CD4-positive, alpha-beta T cell (primary cell): ENCODE results near the gene HAPLN2. TPM values are rescaled to one million over a fixed set of nuclear protein-coding genes. Genes with fewer than 3 reads are reported as not detected.
A peak's percentile ranks its signal among the peaks of the same experiment; 100 is the strongest.
"Not testable (repeated sequence)": the region's sequence is repeated elsewhere in the genome, so short reads cannot be mapped to it uniquely, and the experiment has no call there.

ENCODE experiments used
- ATAC-seq: fragments of 200-7000 bp; cut with Tn5 transposase; one replicate; pipeline ENCODE4 v1.10.0; 2022; ENCODE audit warnings: mild to moderate bottlenecking; ENCODE audit not compliant: poor library complexity
- CTCF ChIA-PET: fragments of 350-600 bp; sonication (Branson Sonifier 250); formaldehyde crosslinking; loops from one replicate; lab custom pipeline; 2021; ENCODE audit warnings: antibody characterized with exemption, inconsistent platforms; lab: Charles Lee
- POLR2A ChIA-PET: fragments of 350-600 bp; sonication (Branson Sonifier 250); formaldehyde crosslinking; loops from one replicate; lab custom pipeline; 2021; ENCODE audit warnings: antibody characterized with exemption, inconsistent platforms; lab: Charles Lee
- DNase-seq, 14 experiments: peaks; one replicate each; pipeline ENCODE4 v3.0.0-alpha.2; 2013 to 2020; ENCODE audit warnings: mixed read lengths in 2 of 14
- H3K27ac ChIP-seq, 2 donors: one replicate each; pipeline versions ENCODE4 v1.5.1 to v1.7.0; 2013; ENCODE audit warnings: low read length in 2 of 2, low read depth in 1 of 2, mild to moderate bottlenecking in 1 of 2
- H3K27me3 ChIP-seq, 2 experiments: 1 replicate in 1 of 2; 2 replicates in 1 of 2; pipeline versions ENCODE4 v1.6.1 to v1.7.0; 2013; ENCODE audit warnings: low read length in 2 of 2, control low read depth in 1 of 2, mild to moderate bottlenecking in 1 of 2, moderate library complexity in 1 of 2; ENCODE audit not compliant: insufficient read depth in 2 of 2, control insufficient read depth in 1 of 2
- H3K36me3 ChIP-seq: one replicate; pipeline ENCODE4 v1.6.1; 2013; ENCODE audit warnings: low read length, control low read depth; ENCODE audit not compliant: insufficient read depth
- H3K4me1 ChIP-seq: one replicate; pipeline ENCODE4 v1.6.1; 2013; ENCODE audit warnings: low read length, control low read depth; ENCODE audit not compliant: insufficient read depth
- H3K4me3 ChIP-seq: one replicate; pipeline ENCODE4 v1.5.1; 2013; ENCODE audit warnings: mild to moderate bottlenecking, low read length, moderate library complexity
- H3K9me3 ChIP-seq, 2 experiments: 1 replicate in 1 of 2; 2 replicates in 1 of 2; pipeline versions ENCODE4 v1.6.1 to v1.7.0; 2013; ENCODE audit warnings: low read length in 2 of 2, mild to moderate bottlenecking in 2 of 2, control low read depth in 1 of 2, moderate library complexity in 1 of 2; ENCODE audit not compliant: control insufficient read depth in 1 of 2, insufficient read depth in 1 of 2
- H3K27ac Mint-ChIP-seq: one replicate; pipeline ENCODE4 v1.8.0; 2020; ENCODE audit warnings: mixed read lengths
- H3K27me3 Mint-ChIP-seq: one replicate; pipeline ENCODE4 v1.8.0; 2021; ENCODE audit warnings: mixed read lengths
- H3K36me3 Mint-ChIP-seq: one replicate; pipeline ENCODE4 v1.8.0; 2021; ENCODE audit warnings: low read depth, mixed read lengths
- H3K4me1 Mint-ChIP-seq: one replicate; pipeline ENCODE4 v1.8.0; 2021; ENCODE audit warnings: low read depth, mixed read lengths
- H3K4me3 Mint-ChIP-seq: one replicate; pipeline ENCODE4 v1.8.0; 2020; ENCODE audit warnings: mild to moderate bottlenecking, mixed read lengths
- H3K9me3 Mint-ChIP-seq: one replicate; pipeline ENCODE4 v1.8.0; 2020; ENCODE audit warnings: mixed read lengths
- intact Hi-C, 2 experiments: fragments of 100-400 bp; cut with DNase I in 1 of 2; cut with micrococcal nuclease in 1 of 2; formaldehyde crosslinking; loops; one replicate each; pipeline versions ENCODE4 v1.15.1 to v1.9.0; 2023 to 2025; cut with DNase I, micrococcal nuclease
- total RNA-seq, 174 experiments: library from RNA in 2 of 174; stranded (reverse) in 2 of 174; gene quantifications; one replicate each; pipeline ENCODE4 v1.2.3 and lab custom pipeline; 2021 to 2026
- TF ChIP-seq, protein P1 (sequence below): fragments of 200-600 bp; IDR thresholded peaks from one replicate; pipeline ENCODE4 v1.8.0; 2022; ENCODE audit warnings: antibody characterized with exemption, mild to moderate bottlenecking

Gene HAPLN2
- total RNA-seq, 2 experiments from 2014 or later = 0.44 to 0.56 TPM

- no peak overlapping the region for H3K4me3 ChIP-seq
- H3K4me1 ChIP-seq = peaks cover 10% of the 10 kb centered on the region
- DNase-seq (peak in 13 of 14 experiments; percentile 42 to 87 (median 53)), ATAC-seq (peak; percentile 96)
- no peaks in the 10 kb centered on the region for H3K36me3 ChIP-seq
- Mint-ChIP-seq H3K27me3 (peaks cover 21% of the 10 kb centered on the region), H3K36me3 (no peaks in the 10 kb centered on the region), H3K4me3 (peak overlapping the region; percentile 72), H3K9me3 (no peaks in the 10 kb centered on the region), H3K4me1 (peaks cover 15% of the 10 kb centered on the region), H3K27ac (no peak overlapping the region)
- TF ChIP-seq, protein P1, sequence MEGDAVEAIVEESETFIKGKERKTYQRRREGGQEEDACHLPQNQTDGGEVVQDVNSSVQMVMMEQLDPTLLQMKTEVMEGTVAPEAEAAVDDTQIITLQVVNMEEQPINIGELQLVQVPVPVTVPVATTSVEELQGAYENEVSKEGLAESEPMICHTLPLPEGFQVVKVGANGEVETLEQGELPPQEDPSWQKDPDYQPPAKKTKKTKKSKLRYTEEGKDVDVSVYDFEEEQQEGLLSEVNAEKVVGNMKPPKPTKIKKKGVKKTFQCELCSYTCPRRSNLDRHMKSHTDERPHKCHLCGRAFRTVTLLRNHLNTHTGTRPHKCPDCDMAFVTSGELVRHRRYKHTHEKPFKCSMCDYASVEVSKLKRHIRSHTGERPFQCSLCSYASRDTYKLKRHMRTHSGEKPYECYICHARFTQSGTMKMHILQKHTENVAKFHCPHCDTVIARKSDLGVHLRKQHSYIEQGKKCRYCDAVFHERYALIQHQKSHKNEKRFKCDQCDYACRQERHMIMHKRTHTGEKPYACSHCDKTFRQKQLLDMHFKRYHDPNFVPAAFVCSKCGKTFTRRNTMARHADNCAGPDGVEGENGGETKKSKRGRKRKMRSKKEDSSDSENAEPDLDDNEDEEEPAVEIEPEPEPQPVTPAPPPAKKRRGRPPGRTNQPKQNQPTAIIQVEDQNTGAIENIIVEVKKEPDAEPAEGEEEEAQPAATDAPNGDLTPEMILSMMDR = peak; percentile 77
- intact Hi-C loops = loop anchor here (1.0 kb wide), 6 partner anchors 24 to 228 kb away; no protein-coding TSS in a partner anchor
- ChIA-PET CTCF (interaction anchor here (0.6 to 1.8 kb wide), 19 partner anchors 9 to 222 kb away, joined by 3 to 32 read pairs (median 5); partner anchors contain the start of genes HAPLN2, IQGAP3, NAXE and TTC24), POLR2A (interaction anchor here (0.7 to 1.8 kb wide), 7 partner anchors 26 to 151 kb away, joined by 3 to 8 read pairs (median 3); partner anchors contain the start of gene MEF2D)
- peaks cover 0 to 5% of the 10 kb centered on the region in 2 experiments for H3K27me3 ChIP-seq
- H3K9me3 ChIP-seq = no peaks in the 10 kb centered on the region
- H3K27ac ChIP-seq = no peak overlapping the region
These were observed 11.1 kb upstream of the HAPLN2 start for GRCh38 chr1:156608036-156608674.

DNA sequence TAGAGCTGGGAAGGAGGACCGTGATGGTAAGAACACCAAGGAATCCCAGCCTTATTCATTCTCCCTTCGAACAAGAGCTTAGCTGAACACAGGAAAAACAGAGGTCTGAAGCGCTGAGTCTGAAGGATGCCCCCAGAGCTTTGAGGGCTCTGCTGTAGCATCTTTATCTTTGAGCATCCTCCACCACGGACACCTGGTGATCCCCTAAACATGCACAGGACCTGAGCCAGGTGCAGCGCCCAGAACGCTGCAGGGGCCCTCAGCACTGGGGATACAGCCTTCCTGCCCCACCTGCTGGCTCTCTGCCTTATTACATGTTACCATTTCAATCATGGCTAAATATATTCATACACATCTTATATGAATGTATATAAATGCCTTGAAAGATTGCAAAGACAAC lies 10.2 kb upstream of the HAPLN2 start:
- Mint-ChIP-seq H3K4me1 (peaks cover 14% of the 10 kb centered on the region), H3K27ac (no peak overlapping the region), H3K27me3 (peaks cover 25% of the 10 kb centered on the region), H3K9me3 (no peaks in the 10 kb centered on the region), H3K36me3 (no peaks in the 10 kb centered on the region), H3K4me3 (no peak overlapping the region)
- DNase-seq (peak; percentile 42 to 77 (median 52)), ATAC-seq (peak; percentile 80)
- no peaks in the 10 kb centered on the region for H3K9me3 ChIP-seq
- ChIA-PET POLR2A (interaction anchor here (0.8 to 1.8 kb wide), 5 partner anchors 26 to 151 kb away, joined by 3 to 8 read pairs (median 4); partner anchors contain the start of gene MEF2D), CTCF (interaction anchor here (0.6 to 1.8 kb wide), 15 partner anchors 10 to 223 kb away, joined by 3 to 32 read pairs (median 6); partner anchors contain the start of genes HAPLN2, IQGAP3 and NAXE)
- H3K4me3 ChIP-seq = no peak overlapping the region
- peaks cover 0 to 5% of the 10 kb centered on the region in 2 experiments for H3K27me3 ChIP-seq
- peaks cover 10% of the 10 kb centered on the region for H3K4me1 ChIP-seq
- no peak overlapping the region for H3K27ac ChIP-seq
- TF ChIP-seq, protein P1 = peak; percentile 71
- intact Hi-C loops = loop anchor here (1.0 kb wide), 6 partner anchors 25 to 229 kb away; no protein-coding TSS in a partner anchor
- no peaks in the 10 kb centered on the region for H3K36me3 ChIP-seq

- CTCF ChIA-PET = interaction anchor here (1.2 kb wide), 1 partner anchor 109 kb away, joined by 3 read pairs; no protein-coding TSS in a partner anchor
- POLR2A ChIA-PET, H3K4me3 Mint-ChIP-seq, DNase-seq, ATAC-seq, H3K27ac ChIP-seq, intact Hi-C loops, H3K36me3 ChIP-seq, H3K4me3 ChIP-seq, H3K27me3 ChIP-seq, H3K36me3 Mint-ChIP-seq, H3K4me1 ChIP-seq, H3K9me3 ChIP-seq, H3K27ac Mint-ChIP-seq, H3K9me3 Mint-ChIP-seq: not testable (repeated sequence)
- Mint-ChIP-seq H3K4me1 (peaks cover 14% of the 10 kb centered on the region), H3K27me3 (peaks cover 33% of the 10 kb centered on the region)
These were observed 9.1 kb upstream of the HAPLN2 start for GRCh38 chr1:156610072-156610471.
